Smooth muscle cell of the brain vasculature (primary cell): ENCODE data around the gene LRP10.
"Not testable (repeated sequence)": the region's sequence is repeated elsewhere in the genome, so short reads cannot be mapped to it uniquely, and the experiment has no call there.

Experiments used
- DNase-seq: peaks from one replicate; pipeline ENCODE4 v3.0.0-alpha.2; 2012; ENCODE audit warnings: low read depth, low spot score

Gene LRP10

DNA sequence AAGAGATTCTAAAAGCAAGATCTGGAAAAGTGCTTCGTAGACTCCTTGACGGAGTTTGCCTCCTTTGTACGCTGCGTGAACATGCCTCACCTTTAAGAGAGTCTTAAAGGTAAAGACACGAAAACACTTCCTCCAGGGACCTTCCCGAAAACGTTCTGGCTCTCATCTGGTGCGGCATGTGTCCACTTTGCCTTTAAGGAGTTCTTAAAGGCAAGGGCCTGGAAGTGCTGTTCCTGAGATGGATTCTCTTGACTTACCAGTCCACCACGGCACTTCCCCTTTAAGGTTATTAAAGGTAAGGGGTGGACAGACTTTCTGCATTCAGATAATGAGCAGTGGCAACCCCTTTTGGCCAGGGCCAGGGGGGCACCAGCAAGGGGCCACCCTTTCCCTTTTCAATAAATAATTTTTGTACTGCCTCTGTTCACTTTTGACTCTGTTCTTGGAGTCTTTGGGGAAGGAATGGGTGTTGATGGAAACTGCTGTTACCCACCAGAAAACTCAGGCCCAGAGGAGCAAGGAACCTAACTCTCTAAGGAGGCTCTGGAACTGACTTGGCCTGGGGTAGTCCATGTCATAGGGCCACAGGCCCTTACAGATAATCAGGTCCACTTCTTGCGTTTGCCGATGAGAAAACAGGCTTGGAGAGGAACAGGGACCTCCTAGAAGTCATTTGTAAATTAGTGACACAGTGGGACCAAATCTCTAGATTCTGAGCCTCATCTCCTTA is 15.9 kb downstream of the LRP10 start:
- DNase-seq: no peak

DNA sequence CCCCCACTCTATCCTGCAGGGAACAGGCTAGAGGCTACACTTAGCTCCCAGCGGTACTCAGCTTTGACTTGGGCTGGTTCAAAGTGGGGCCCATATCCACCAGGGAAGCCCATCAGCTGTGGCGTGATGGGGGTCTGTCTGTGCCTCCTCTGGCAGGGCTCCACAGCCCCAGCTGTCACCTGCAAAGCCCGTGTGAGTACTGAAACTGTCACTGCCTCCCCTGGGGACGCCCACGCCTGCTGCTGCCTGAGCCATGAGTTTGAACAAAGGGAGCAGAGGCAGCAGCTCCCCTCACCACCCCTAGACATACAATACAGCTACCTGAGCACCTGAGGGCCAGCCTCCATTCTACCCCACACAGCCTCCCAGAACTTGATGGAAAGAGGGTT is 16.4 kb downstream of the LRP10 start:
- DNase-seq: no peak

DNA sequence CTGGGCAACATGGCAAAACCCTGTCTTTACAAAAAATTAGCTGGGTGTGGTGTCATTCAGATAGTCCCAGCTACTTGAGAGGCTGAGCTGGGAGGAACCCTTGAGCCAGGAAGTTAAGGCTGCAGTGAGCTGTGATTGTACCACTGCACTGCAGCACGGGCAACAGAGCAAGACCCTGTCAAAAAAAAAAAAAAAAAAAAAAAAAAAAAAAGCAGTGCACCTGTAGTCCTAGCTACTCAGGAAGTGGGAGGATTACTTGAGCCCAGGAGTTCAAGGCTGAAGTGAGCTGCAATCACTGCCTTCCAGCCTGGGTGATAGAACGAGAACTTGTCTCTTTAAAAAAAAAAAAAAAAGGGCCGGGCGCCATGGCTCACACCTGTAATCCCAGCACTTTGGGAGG is 17.1 kb downstream of the LRP10 start:
- no peak for DNase-seq

DNA sequence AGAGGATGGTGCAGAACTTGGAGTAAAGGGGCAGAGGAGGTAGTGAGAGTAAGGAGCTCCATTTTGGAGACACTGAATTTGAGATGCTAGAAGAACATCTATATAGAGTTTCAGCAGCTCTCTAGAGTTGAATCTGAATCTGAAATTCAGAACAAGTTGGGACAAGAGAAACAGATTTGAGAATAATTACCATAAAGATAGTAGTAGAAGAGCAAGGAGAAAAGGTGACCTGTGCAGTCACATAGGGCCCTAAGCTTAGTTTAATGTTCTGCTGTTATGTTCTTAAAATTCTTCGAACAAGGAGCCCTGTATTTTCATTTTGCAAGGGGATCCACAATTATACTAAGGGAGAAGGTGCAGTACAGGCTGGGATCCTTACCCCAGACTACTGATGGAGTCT is 18.9 kb downstream of the LRP10 start:
- no peak for DNase-seq

DNA sequence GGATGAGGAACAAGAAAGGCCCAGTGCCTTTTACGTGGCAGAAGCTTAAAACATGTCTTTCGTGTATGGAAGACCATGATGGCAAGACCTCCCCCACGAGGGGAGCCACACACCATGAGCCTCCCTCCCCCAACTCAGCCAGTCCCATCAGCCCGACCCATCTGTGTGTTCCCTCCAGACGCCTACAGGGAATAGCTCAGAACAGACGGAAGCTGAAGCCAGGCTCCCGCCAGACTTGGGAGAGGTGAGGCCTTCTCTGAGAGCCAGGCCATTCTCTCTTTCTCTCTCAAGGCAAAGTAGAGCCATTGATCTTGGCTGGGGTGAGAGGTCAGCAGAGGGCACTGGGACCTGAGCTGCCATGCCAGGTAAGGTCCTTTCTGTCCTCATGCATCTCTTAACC is 20.9 kb downstream of the LRP10 start:
- no peak for DNase-seq

DNA sequence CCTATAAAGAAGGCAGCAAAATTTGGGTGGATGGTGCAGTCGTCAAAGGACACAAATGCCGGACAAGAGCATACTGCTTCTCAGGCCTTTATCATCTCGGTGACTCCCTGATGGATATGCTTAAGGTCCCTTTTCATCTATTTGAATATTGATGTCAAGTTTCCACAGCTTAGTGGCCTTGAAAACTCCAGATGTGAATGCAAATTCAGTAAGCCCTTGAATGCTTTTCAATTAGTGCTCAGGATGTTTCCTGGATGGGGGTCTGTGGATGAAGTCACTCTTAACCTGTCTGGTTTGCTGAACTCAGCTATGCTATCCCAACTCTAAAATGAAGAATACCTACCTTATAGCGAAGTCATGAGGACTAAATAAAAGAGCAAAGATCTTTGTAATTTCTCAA is 22.2 kb downstream of the LRP10 start:
- no peak for DNase-seq

DNA sequence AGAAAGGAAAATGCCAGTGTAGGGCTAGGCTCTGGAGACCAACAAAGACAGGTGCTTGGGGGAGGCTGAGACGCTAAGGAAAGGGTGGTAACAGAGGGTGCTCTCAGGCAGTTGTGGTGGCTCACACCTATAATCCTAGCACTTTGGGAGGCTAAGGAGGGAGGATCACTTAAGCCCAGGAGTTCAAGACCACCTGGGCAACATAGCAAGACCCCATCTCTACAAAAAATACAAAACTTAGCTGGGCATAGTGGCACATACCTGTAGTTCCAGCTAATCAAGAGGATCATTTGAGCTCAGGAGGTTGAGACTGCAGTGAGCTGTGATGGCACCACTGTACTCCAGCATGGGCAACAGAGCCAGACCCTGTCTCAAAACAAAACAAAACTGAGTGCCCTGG is 23.9 kb downstream of the LRP10 start:
- no peak for DNase-seq

DNA sequence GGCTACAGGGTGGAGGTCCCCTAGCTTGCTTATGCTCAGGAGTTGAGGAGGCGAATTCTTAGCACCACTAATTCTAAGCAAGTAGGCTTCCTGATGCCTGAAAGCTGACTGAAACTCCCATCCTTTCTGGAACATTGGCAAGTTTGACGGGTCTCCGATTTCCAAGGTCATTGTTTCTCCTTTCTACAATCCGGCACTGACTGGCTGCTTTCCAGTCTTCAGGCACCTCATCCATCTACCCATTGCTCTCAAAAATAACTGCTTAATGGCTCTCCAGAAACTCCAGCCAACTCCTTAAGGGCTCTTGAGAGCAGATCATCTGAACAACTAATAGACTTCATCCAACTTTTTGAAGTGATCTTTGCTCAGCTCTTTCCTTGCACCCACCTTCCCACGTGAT is 24.8 kb downstream of the LRP10 start:
- DNase-seq: no peak

DNA sequence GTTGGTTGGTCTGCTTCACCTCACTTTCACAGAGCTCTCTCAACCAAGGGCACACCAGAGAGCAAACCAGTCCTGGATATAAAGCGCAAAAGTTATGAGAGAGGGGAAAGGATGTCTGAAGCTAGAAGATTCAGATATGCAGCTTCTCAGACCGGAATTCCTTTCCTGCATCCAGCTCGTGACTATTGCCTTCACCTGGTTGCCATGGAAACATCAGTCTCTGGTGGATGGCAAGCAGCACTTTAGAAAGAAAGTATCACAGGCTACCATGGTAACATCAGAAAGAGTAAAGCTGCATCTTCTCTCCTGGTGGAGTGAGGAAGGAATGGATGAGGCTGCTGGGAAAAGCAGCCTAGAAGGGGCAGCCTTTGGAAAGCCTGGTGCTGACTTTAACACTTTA is 25.2 kb downstream of the LRP10 start:
- no peak for DNase-seq

DNA sequence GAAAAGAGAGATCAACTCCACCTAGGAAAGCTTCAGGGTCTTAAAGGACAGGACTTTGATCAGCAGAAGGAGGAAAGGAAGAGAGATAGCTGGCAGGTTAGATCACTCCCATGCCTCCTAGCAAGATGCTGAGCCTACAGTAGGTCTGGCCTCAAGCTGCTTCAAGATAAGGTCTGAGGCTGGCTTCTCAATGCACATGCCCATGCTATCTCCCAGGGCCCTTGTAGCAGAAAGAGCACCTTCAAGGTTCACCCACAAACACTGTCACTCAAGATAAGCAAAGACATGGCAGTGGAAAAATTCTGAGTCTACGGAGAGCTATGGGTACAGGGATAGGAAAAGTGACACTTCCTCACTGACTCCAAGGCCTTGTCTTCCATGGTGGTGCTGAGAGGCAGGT is 25.8 kb downstream of the LRP10 start:
- DNase-seq: no peak

DNA sequence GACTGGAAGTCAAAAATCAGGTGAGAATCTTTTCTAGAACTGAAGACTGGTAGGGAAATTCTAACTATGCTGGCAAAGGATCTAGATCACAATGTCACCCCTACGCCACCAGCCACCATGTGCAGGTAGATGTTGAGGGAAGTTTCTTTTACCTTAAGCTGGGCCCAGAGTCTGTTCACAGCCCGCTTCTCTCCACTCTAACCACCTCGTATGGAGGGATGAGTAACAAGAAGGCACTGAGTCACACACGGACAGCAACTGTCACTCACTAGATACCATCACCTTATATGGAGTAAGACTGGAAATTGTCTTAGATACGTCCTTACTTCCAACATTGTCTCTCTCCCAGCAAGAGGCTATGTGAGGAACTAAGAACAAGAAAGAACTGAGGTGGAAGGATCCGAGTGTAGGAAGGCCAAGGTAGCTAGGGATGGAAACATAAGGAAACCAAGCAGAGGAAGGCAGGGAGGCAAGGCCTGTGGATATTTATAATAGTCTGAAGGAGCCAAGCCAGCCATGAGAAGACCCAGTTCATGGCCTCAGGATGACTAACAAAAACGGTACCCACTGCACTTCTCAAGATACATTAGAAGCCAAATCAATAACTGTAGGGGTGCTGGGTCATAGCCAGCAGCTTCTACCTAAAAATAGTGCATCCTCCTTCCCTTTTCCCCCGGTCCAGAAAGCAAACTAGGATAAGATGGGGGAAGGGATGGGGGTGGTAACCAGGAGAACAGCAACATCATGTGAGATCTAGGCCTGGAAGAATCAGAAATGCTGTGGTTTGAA is 27.0 kb downstream of the LRP10 start:
- DNase-seq: no peak

DNA sequence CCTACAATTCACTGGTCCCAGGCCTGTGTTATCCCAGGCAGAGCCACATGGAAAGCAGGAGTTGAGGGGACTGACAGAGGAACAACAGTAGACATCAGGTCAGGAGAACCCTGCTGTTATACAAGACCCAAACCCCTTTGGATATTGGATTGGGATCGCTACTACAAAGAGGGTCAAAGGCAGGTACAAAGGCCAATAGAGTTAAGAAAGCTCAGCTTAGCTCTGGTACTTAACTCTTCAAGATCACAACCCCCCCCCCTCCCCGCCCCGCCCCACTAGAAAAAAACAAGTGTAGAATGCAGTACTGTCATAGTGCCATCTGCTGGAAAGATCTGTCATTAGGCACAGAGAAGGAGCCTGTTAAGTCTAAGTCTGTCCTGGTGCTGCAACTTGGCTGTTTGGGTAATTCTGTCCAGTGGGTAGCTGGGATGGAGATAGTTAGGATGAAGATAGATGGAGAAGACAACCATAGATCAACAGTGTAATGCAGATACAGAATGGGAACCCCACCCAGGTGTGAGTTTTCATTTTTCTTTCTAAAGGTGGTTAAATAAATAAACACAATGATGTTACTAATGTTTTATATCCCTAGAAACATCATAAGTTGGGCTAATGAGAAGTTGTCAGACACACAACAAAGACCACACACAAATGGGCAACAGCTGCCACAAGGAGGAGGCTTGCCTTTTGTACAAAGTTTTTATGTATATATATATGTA is 28.7 kb downstream of the LRP10 start:
- DNase-seq: peak; percentile 56

DNA sequence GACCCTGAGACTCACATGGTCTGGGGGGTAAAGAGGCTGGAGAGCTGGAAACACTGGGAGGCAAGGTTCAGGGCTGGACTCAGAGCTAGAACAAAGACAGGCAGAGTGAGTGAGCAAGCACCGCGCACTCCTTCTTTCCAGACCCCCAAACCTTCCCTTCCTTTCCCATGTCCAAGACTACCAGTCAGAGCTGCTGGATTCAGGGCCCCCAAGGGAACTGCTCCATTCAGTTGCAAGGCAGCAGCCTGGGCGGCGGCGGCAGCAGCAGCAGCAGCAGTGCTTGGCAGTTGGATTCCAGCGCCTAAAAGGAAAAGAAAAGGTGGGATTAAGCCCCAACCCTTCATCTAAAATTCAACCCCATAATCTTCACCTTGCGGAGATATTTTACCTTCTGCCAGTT is 30.3 kb downstream of the LRP10 start:
- DNase-seq: no peak

DNA sequence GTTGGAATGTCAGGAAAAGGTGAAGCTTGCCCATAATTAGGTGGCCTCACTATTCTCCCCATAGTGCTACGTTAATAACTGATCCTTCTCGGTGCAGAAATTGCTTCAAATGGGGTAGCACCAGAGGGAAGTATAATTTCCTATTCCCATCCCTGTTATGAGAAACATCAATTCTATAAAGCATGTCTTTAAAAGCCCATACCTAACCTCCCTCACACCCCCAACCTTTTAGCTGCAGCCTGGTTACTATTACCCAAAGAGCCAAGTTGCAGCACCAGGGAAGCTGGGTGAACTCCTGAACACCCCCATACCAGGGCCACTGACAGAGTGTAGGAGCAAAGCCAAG is 32.2 kb downstream of the LRP10 start:
- no peak for DNase-seq

DNA sequence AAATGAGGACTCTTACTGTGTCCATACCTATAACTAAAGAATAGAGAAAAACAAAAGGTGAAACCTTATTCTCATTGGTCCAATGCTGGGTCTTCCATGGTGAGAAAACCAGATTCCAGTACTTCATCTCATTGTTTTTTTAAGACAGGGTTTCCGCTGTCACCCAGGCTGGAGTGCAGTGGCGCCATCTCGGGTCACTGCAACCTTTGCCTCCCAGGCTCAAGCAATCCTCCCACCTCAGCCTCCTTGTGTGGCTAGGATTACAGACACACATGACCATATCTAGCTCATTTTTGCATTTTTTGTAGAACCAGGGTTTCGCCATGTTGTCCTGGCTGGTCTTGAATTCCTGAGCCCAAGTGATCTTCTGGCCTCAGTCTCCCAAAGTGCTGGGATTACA is 34.1 kb downstream of the LRP10 start:
- DNase-seq: no peak

DNA sequence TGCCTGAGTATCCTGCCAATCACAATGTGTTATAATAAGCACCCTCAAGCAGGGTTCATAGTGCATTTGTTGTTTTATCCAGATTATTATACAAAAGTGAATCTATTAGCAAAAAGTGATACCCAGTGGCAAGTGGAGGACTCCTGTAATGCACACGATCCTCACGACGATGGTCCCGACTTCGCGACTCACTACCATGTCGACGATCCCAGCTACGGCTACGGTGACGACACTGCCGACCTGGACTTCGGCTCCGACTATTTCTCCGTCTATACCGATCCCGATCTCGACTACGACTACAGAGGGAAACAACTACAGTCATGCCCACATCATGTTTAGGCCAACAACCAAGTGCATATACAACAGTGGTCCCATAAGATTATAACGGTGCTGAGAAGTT is 34.5 kb downstream of the LRP10 start:
- DNase-seq: no peak

DNA sequence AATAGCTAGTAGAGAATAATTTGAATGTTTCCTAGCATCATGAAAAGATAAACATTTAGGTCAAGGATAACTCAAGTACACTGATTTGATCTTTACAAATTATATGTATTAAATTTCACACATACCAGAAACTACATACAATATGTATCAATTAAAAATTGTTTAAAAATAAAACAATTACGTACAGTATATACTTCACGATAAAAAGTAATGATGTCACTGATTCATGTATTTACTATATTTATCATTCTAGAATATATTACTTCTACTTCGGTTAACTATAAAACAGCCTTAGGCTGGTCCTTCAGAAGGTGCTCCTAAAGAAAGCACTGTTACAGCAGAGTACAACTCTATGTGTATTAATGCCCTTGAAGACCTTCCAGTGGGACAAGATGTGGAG is 35.9 kb downstream of the LRP10 start:
- DNase-seq: no peak

DNA sequence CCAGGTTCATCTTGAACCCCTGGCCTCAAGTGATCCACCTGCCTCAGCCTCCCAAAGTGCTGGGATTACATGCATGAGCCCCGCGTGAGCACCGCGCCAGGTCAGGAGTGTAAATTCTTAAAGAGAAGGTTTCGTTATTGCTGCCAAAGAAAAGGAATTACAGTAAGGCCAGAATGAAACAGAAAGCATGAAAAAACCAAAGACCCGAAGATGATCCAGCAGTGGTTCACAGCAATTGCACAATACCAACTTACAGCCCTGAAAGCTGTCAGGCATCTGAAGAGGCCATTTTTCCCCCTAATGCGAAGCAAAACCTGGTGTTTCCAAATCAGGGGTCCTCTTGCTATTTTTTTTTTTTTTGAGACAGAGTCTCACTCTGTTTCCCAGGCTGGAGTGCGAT is 37.1 kb downstream of the LRP10 start:
- DNase-seq: no peak

DNA sequence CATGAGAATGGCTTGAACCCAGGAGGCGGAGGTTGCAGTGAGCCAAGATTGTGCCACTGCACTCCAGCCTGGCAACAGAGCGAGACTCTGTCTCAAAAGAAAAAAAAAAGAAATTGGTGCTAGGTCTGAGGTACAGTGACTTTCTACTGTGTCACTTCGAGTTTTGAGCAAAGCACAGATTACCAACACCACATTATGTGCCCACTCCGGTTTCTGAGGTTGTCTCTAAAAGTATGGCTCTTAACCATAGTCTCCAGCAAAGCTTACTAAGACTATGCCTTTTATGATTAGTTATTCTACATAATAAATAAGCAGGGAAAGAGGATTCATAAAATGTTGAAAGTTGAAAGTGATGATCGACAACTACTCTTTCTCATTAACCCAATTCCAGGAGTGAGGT is 39.4 kb downstream of the LRP10 start:
- DNase-seq: no peak

DNA sequence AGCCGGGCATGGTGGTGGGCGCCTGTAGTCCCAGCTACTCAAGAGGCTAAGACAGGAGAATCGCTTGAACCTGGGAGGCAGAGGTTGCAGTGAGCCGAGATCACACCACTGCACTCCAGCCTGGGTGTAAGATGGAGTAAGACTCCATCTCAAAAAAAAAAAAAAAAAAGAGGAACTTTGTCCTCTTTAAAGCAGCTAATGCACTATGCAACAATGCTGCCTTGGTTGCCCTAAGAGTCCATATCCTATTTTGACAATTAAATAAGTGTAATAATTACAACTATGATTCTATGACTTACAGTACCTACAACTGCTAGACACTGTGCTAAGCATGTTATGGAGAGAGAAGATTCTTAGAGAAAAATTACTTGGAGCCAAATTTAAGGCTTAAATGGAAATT is 43.3 kb downstream of the LRP10 start:
- not testable (repeated sequence) for DNase-seq

DNA sequence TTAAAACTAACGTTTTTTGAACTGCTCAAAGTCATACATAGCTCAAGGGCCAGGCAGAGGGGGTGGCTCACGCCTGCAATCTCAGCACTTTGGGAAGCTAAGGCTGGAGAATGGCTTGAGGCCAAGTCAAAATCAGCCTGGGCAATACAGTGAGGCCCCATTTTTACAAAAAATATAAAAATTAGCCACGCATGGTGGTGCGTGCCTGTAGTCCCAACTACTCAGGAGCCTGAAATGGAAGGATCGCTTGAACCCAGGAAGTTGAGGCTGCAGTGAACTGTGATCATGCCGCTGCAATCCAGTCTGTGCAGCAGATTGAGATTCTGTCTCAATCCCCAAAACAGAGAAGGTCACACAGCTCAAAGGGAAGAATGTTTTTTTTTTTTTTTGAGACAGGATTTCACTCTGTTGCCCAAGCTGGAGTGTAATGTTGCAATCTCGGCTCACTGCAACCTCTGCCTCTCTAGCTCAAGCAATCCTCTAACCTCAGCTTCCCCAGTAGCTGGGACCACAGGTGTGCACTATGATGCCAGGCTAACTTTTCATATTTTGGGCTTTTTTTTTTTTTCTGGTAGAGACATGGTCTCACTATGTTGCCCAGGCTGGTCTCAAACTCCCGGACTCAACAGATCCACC is 44.5 kb downstream of the LRP10 start:
- no peak for DNase-seq

DNA sequence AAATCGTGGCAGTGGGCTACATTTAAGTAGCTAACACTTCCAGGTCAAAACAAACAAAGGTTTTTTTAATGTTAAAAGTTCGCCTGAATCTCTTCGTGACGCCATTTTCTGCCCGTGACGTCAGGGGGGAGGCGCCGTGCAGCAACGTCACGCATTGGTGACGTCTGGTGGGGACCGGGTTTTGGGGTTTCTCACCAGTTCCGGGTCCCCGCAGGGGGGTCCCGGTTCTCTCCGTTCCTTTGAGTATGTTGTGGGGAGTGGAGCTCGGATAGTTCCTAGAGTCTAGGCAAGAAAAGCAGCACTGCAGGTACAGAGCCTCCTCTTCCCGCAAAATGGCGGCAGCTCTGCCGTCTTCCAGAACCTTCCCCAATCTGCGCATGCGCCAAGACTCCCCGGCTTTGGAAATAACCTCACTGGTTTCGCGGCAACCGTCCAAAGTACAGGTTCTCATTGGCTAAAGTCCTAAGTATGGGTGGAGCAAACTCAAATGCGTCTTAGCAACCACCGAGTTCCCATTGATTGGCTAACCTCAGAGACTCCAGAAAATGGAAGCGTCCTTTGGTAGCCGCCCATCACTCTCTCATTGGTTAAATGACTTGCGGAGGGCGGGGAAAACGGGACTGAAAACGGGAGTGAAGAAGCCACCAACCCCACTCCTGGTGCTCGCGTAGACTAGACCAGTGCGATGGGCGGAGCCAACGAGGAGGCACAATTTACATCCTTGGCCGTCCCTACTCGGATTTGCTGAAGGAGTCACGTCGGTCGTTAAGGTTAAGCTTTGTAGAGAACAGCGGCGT is 47.5 kb downstream of the LRP10 start, which contains the start of gene RBM23:
RBM23 (minus strand) TSS at position 346 of the 797 bp plus-strand sequence.
- peak; percentile 100 for DNase-seq
